Adipose tissue (tissue), 3 donors: Measurements from ENCODE around the gene LMX1A. TPM values are rescaled to one million over a fixed set of nuclear protein-coding genes. Genes with fewer than 3 reads are reported as not detected.

ENCODE experiments used
- H3K27ac ChIP-seq: one replicate; pipeline ENCODE4 v1.5.1; 2013; ENCODE audit warnings: low read depth, low read length
- WGBS, 3 donors: extraction: QIAGEN DNeasy Blood & Tissue Kit; methylation state at CpG; one replicate each; pipeline ENCODE4 v1.1.7; 2013; 5-methylcytosine and 5-hydroxymethylcytosine counted together
- polyA plus RNA-seq, 3 donors: library from polyadenylated mRNA; stranded (reverse); fragments of 200-250 nt; gene quantifications; one replicate each; pipeline ENCODE4 v1.2.3, GENCODE V29; 2013
- donor health status: healthy with polysubstance abuse.
- donor health status: Bipolar disorder and iron deficiency.
- donor health status: healthy.

Gene LMX1A
- polyA plus RNA-seq, 3 donors: 0.03 to 0.79 (median 0.09) TPM

GRCh38 chr1:165207853-165208515 is 148.5 kb downstream of the LMX1A start:
- no peak overlapping the region for H3K27ac ChIP-seq
- WGBS, 3 donors: 40 to 51% (median 50%) methylated on average over 5 of the region's 5 CpGs

DNA sequence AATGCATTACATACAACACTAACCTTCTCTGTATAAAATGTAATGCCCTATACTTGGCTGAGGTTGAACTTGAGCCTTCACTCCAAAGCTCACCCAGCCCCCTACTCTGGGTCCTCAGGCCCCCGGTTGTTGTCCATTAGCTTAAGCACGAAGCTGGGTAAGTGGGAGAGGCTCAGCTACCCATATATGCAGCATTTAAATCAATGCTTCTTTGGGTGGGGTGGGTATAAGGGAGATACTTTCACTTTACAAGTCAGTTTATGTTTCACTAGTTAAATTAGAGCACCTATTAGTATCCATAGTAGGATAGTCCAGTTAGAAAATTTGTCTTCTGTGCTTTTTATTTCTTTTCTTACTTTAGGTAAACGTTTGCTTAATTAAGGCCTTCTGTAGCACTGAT is 151.4 kb downstream of the LMX1A start:
- 39 to 56% (median 56%) methylated on average over 3 of the region's 3 CpGs for WGBS, 3 donors

GRCh38 chr1:165204548-165204947 is 152.0 kb downstream of the LMX1A start:
- H3K27ac ChIP-seq: no peak overlapping the region
- 83 to 90% (median 88%) methylated on average over 1 of the region's 1 CpG for WGBS, 3 donors

More for the DNA sequence above, 151.4 kb downstream of the LMX1A start:
- no peak overlapping the region for H3K27ac ChIP-seq

- 58 to 79% (median 62%) methylated on average over 4 of the region's 4 CpGs for WGBS, 3 donors
- H3K27ac ChIP-seq: no peak overlapping the region
These were observed 165.4 kb downstream of the LMX1A start for GRCh38 chr1:165191087-165191486.

- 82 to 88% (median 84%) methylated on average over 4 of the region's 4 CpGs for WGBS, 3 donors
These were observed 166.6 kb downstream of the LMX1A start for GRCh38 chr1:165189913-165190312.

GRCh38 chr1:165189011-165189410 is 167.5 kb downstream of the LMX1A start:
- WGBS, 3 donors: 67 to 93% (median 68%) methylated on average over 2 of the region's 2 CpGs
- H3K27ac ChIP-seq: no peak overlapping the region

More at GRCh38 chr1:165189913-165190312, 166.6 kb downstream of the LMX1A start:
- no peak overlapping the region for H3K27ac ChIP-seq

DNA sequence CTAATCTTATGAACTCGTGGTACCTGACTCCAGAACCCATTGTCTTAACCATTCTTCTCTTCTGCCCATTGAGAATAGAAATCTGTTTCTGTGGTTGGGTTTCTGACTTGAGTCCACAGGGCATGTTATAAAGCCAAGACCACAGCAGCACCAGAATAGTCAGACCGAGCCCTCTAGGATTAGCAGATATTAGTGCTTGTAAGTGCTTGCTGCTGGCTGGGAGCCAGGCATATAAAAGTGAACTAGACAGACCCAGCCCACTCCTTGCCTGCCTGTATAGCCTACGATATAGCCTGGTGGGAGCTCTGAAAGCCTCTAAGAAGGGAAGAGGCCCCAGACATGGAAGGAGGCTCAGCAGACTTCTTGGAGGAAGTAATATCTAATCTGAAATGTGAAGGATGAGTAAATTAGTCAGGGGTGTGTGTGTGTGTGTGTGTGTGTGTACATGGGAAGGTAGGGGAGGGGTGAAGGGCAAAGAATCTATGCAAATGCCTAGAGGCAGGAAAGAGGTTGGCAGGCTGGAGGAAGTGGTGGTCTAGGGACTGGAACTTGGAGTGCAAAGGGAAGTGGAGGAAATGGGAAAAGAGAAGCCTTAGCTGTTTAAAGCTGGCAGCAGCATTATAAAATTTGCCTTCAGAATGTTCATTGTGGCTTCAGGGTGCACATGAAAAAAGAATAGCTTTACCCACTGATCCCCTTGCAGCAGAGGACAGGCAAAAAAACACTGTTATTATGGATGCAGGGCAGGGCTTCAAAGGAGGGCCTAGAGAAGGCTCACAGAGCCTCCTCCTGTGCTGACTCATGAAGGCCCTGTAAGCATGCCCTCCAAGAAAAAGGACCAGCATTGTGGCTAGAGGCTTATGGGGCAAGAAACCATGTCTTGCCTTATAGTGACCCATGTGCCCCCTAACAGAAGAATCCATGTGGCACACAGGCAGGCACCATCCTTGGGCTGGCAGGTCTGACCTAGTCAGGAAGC is 169.2 kb downstream of the LMX1A start:
- H3K27ac ChIP-seq: no peak overlapping the region
- WGBS, 3 donors: 57 to 66% (median 58%) methylated on average over 3 of the region's 3 CpGs

DNA sequence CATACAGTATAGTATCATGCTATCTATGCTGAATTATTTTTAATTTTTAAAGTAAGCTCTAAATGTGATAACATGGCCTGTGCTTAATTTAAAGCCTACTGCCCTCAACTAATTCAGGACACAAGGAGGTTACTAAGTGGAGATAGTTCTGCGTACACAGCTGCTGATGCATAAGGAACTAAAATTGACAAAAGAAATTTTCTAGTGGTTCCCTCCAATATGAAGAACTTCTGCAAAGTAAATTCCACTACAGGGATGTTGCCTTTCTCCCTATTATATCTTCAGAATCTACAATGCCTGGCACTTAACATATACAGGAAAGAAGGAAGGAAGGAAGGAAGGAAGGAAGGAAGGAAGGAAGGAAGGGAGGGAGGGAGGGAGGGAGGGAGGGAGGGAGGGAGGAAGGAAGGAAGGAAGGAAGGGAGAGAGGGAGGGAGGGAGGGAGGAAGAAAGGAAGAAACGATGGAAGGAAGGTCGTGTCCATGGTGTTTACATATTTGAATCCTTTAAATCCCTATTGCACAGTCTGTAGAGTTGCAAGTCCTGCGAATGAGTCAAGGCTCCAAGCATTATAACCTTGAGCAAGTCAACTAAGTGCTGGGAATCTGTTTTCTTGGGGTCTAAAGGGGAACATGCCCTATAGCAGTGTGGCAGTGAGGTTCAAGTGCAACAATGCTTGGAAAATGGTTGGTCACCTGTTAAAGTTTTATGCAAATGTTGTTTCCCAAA is 171.2 kb downstream of the LMX1A start:
- 65 to 69% (median 65%) methylated on average over 4 of the region's 4 CpGs for WGBS, 3 donors
- no peak overlapping the region for H3K27ac ChIP-seq

DNA sequence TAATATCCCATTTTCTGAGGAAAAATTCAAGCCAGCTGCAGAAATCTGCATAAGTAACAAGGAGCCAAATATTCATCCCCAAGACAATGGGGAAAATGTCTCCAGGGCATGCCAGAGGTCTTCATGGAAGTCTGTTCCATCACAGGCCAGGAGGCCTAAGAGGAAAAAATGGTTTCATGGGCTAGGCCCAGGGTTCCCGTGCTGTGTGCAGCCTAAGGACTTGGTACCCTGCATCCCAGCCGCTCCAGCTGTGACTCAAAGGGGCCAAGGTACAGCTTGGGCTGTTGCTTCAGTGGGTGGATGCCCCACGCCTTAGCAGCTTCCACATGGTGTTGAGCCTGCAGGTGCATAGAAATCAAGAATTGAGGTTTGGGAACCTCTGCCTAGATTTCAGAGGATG is 173.5 kb downstream of the LMX1A start:
- H3K27ac ChIP-seq: no peak overlapping the region
- 84 to 89% (median 85%) methylated on average over 3 of the region's 3 CpGs for WGBS, 3 donors

DNA sequence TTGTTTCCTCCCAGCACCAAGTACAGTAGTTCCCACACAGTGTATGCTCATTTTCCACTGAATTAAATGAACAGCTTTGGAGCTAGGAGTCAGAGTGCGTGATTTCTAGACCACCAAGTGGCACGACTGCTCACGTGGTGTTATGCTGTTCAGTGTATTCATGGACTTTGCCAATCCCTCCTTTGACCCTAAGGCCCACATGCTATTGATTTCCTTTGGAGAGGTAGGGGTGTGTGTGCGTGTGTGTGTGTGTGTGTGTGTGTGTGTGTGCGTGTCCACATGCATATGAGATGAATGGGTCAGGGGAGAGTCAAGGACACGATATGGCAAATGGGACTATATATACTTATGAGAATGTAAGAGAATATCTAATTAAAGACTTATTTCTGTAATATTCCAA is 177.2 kb downstream of the LMX1A start:
- no peak overlapping the region for H3K27ac ChIP-seq
- 59 to 78% (median 77%) methylated on average over 6 of the region's 6 CpGs for WGBS, 3 donors

DNA sequence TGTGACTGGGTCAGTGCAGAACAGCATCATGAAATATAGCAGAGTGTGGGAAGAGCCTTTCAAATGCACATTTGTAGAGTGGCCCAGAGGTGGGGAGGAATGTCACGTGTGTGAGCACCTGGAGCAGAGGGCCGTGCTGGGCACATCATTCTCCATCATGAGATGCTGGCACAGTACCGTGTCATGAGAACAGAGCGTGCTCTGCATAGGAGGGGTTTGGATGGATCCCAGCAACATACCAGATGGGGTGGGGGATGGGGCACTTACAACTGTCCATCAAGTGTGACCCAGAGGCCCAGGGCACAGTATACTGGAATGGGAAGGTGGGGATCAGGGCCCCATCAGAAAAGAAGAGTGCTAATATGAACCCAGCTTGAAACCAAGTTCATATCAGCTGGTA is 182.0 kb downstream of the LMX1A start:
- 70 to 80% (median 78%) methylated on average over 4 of the region's 4 CpGs for WGBS, 3 donors
- H3K27ac ChIP-seq: no peak overlapping the region

GRCh38 chr1:165173818-165174217 is 182.7 kb downstream of the LMX1A start:
- no peak overlapping the region for H3K27ac ChIP-seq
- 72 to 88% (median 83%) methylated on average over 4 of the region's 4 CpGs for WGBS, 3 donors

DNA sequence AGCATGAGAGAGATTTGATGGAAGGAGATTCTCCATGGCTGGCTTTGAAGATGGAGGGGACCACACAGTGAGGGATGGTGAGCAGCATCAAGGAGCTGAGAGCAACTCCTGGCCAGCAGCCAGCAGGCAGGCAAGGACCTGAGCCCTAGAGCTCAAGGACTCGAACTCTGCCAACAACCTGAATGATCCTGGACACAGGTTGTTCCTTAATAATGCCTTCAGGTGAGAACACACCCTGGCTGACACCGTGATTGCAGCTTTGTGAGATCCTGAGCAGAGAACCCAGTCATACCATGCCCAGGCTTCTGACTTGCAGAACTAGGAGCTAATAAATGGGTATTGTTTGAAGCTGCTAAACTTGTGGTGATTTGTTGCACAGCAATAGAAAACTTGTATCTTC is 183.1 kb downstream of the LMX1A start:
- 50 to 80% (median 70%) methylated on average over 2 of the region's 2 CpGs for WGBS, 3 donors
- no peak overlapping the region for H3K27ac ChIP-seq

- no peak overlapping the region for H3K27ac ChIP-seq
- WGBS, 3 donors: 73 to 85% (median 75%) methylated on average over 2 of the region's 2 CpGs
These were observed 183.8 kb downstream of the LMX1A start for GRCh38 chr1:165172666-165173065.

DNA sequence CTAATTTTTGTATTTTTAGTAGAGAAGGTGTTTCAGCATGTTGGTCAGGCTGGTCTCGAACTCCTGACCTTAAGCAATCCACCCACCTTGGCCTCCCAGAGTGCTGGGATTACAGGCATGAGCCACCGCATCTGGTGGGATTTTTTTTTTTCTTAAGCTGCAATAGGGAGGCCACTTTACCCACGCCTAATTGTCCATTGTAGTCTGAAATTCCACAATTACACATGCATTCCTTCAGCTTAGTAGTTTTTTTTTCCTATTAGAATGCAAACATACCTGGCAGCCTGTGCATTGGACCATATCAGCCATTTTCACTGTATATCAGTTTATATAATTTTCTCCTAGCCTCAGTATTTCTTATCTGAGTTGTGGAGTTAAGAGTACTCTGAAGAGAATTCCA is 186.8 kb downstream of the LMX1A start:
- H3K27ac ChIP-seq: no peak overlapping the region
- 84 to 87% (median 85%) methylated on average over 3 of the region's 3 CpGs for WGBS, 3 donors

DNA sequence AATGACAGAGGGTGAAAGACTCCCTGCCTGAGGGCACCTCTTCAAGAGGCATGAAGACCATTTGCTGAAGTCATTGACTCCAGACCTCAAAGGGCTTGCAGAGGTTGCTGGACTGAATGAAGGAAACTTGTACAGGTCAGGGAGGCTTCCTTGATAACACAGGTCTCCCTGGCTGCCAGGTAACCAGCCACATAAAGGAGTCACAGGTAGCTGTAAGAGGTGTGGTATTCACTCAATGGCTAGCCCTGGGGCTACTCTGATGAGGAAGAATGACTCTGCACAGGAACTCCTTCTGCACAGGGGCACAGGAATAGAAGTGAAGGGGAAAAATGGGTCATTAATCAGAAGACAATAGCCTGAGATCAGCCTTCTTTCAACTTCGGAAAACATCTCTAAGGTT is 187.5 kb downstream of the LMX1A start:
- WGBS, 3 donors: 44 to 71% (median 50%) methylated on average over 1 of the region's 1 CpG
- H3K27ac ChIP-seq: no peak overlapping the region

GRCh38 chr1:165168467-165168866 is 188.0 kb downstream of the LMX1A start:
- H3K27ac ChIP-seq: no peak overlapping the region
- WGBS, 3 donors: 40 to 48% (median 44%) methylated on average over 4 of the region's 4 CpGs

- no peak overlapping the region for H3K27ac ChIP-seq
- 48 to 59% (median 53%) methylated on average over 11 of the region's 11 CpGs for WGBS, 3 donors
These were observed 193.8 kb downstream of the LMX1A start for GRCh38 chr1:165162671-165163241.
